NCI-H1694 treated with DMSO at 0.1 percent for 48 hours (cell line): ENCODE data around the gene HELZ.
"Not testable (repeated sequence)": the region's sequence is repeated elsewhere in the genome, so short reads cannot be mapped to it uniquely, and the experiment has no call there.

Experiments used
- DNase-seq: peaks from one replicate; lab custom pipeline; 2025; lab: John Stamatoyannopoulos, UW

HELZ gene

GRCh38 chr17:67142030-67142429 is 103.0 kb downstream of the HELZ start:
- DNase-seq = not testable (repeated sequence)

DNA sequence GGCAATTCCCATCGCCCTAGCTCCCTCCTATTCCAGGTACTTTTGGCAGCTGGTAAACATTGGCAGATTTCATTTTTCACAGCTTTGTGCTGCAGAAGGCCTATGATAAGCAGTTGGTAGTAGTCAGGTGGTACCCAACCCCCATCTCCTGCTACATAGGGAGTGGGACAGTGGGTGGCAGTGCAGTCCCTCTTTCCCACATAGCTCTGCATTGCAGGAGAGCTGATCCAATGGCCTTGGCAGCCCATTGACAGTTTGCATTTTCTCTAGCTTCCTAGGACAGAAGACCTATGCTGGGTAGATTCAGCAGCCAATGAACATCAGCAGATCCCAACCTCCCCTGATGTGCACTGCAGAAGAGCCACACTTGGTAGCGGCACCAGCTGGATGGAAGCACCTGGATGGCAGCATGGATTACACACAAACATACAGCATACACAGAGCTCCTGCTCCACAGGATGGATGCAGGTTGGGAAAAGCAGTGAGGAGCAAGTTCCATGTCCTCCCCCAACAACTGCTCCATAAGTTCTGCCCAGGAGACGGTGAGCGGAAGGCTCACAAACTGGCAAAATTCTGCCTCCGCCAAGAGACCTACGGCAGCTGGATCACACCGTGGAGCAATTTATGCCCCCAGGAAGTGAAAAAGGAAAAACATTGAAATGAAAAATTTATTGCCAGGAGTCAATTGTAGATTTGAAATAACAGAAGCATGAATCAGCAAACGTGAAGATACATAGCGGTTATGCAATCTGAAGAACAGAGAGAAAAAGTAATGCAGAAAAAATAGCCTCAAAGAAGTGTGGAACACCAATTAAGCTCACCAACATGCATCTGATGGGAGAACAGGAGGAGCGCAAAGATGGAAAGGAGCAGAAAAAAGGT is 105.0 kb downstream of the HELZ start:
- no peak for DNase-seq

- no peak for DNase-seq
Observed at GRCh38 chr17:67139289-67139688, 105.7 kb downstream of the HELZ start.

DNA sequence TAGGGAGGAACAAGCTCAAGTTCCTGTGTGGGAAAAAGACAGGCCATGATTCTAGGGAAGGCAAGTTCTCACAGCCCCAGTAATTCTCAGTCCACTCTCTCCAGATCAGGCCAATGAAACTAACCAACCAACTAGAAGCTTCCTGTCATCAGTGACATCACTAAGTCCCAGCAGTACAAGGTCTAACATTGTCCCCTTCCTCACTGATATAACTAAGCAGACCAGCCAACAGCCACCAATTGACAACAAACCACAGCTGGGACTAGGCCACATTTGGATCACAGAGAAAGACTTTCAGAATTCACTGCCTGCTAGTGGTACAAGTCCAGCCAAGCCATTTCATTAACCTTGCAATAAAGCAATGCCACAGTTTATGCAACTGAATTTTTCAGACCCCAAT is 106.6 kb downstream of the HELZ start:
- no peak for DNase-seq

- DNase-seq = no peak
Observed at GRCh38 chr17:67137860-67138259, 107.1 kb downstream of the HELZ start.

DNA sequence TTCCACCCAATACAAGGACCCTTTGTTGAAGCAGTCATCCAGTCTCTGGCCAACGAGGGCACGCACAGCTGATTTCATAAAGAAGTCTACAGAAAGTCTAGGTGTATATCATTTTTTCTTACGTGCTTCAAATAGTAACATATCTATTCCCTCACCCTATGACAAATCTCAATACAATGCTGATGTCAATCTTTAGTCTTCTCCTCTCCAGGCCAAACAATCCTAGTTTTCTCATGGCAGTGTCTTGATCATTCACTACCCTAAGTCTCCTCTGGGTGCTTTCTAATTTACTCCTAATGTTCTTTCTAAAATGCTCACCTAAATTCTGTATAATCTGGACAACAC is 108.0 kb downstream of the HELZ start:
- DNase-seq = no peak

- DNase-seq = no peak
Observed at GRCh38 chr17:67136191-67137025, 108.6 kb downstream of the HELZ start.

DNA sequence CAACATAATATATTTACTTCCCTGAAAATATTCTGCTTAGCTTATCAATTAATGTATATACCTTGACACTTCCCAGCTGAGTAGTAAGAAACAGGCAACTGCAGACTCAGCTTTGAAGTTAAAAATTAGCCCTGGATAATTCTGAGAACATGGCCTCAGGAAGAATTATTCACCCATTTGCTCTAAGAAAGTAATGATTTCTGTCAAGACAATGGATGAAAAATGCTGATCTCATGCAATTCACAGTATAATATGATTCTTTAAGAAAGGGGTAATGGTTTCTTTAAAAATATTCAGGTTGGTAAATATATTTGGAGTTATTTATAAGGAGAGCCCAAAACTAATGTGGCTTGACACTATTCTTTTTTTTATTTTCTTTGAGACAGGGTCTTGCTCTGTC is 111.8 kb downstream of the HELZ start:
- no peak for DNase-seq

DNA sequence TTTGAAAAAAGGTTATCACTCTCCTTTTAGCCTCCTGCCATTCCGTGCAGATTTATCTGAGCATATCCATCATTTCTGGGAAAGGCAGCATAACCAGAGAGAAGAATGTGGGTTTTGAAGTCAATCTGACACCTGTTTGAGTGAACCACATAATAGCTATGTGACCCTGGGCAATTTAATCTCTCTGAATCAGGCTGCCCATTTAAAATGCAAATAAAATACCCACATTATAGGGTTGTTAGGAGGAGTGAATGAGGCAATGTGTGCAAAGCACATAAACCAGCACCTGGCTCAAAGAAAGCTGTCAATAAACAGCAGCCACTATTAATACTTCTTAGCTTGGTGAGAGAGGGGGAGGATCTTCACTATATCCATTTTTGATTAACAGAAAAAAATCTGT is 112.6 kb downstream of the HELZ start:
- no peak for DNase-seq

GRCh38 chr17:67130768-67131167 is 114.2 kb downstream of the HELZ start:
- DNase-seq = no peak

DNA sequence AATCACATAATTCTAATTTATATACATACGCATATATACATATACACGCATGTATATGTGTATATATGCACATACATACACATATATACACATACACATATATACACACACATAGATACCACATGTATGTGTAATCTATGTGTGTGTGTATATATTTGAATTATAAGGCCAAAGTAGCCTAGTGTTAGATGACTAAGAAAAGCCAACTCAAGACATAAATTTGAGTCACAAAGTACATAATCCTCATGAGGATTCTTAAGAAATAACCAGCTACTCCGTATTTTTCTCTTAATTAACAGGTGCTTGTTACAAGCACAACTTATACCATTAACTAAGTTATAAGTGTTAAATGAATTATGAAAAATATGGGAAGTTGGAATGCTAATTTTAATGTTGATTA is 115.7 kb downstream of the HELZ start:
- no peak for DNase-seq

DNA sequence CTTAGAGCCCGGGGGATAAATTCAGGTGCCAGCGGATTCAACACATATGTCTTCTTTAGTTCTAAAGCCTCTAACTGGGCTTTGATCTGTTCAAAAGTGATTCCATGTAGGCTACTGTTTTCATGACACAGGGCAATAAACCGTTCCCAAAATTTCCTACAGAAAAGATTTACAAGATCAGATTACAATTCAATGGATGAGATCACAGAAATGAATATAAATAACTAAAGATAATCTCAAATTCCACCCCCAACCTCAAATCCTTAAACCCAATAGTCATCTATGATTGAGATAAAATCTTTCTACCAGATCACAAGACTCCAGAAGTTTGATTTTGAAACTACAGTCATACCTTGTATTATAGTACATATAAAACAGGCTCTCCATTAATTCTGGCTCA is 116.3 kb downstream of the HELZ start:
- DNase-seq = no peak

- no peak for DNase-seq
Observed at GRCh38 chr17:67127925-67128324, 117.1 kb downstream of the HELZ start.

GRCh38 chr17:67126983-67127382 is 118.0 kb downstream of the HELZ start:
- DNase-seq = no peak

DNA sequence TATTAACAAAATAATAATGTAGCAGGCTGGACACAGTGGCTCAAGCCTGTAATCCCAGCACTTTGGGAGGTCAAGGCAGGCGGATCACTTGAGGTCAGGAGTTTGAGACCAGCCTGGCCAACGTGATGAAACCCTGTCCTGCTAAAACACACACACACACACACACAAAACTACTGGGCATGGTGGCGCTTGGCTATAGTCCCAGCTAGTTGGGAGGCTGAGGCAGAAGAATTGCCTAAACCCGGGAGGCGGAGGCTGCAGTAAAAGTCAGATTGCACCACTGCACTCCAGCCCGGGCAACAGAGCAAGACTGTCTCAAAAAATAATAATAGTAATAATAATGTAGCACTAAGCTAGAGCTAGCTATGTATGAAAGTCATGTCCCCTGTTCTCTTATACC is 118.5 kb downstream of the HELZ start:
- not testable (repeated sequence) for DNase-seq

DNA sequence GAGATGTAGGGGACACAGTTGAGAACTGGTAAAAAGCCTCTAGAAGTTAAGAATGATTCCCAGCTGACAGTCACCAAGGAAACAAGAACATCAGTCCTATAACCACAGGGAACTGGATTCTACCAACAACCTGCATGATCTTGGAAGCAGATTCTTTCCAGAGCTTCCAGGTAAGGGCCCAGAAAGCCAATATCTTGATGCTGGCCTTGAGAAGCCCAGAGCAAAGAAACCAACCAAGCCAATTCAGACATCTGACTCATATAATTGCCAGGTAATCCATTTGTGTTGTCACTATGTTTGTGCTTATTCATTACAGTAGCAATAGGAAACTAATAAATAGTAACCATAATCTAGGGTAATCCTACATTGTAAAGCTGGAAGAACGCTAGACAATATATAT is 119.1 kb downstream of the HELZ start:
- no peak for DNase-seq

- DNase-seq = no peak
Observed at GRCh38 chr17:67125417-67125816, 119.6 kb downstream of the HELZ start.

DNA sequence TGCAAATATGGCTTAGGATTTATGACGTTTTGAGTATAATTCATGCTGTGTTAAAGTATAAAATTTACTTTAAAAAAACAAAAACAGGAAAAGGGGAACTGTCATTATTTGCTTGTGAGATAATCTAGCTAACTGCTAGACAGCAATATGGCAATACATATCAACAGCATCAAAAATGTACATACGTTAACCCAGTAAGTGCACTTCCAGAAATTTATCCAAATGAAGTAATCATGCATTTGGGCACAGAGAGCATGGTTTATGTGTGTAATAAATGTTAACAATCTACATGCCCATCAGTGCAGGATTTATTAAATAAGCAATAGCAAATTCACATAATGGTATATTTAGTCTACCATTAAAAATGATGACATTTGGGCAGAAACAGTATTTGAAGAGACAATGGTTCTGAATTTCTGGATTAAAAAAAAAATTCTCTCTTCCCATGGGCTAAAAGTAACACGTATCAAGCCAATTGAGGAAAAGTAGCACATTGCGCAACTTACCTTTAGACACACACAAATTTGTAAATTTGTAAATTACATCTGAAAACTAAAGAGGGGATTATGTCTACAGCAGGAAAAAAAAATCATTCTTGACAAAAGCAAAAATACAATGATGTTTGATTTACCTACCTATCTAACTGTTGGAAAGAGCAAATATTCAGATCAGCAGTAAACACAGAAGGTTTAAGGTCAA is 120.4 kb downstream of the HELZ start:
- no peak for DNase-seq

DNA sequence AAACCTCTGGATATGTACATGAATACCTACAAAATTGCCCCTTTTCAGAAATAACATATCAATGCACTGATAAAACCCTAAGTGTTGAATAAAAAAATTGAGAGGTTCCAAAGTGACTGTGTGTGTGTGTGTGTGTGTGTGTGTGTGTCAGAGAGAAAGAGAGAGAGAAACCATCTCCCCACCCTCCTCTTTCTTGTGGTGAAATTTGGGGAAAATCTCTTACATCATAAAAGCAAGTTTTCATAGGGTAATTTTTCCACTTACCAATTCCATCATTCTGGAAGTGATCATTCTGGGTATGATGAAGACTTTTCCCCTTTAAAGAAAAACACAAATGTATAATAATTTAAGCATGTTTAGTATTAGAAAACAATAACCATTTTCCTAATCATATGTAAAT is 121.3 kb downstream of the HELZ start:
- DNase-seq = no peak

DNA sequence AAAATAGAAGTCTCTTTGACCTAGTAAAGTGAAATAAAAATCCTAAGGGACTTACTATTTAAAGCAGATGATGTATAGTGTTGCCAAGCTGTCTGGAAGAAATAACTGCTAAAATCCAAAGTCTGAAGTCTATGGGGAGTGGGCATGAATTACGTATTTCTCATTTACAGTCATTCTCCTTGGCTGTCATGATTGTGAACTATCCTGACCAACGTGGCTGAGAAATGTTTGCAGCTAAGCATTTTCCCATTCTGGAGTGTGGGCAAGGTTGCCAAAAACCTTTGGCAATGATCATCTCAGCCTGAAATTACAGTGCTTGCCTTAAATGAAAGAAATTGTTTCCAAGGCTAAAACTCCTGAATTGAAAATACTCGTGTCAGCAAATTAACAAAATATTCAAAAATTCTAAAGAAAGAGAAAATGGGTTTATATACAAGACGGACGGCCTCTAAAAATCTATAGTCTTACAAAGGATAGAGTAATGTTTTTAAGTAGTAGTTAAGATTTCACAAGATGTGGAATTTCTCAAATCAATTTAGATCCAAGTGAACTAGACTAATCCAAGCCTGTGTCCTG is 123.6 kb downstream of the HELZ start:
- no peak for DNase-seq

DNA sequence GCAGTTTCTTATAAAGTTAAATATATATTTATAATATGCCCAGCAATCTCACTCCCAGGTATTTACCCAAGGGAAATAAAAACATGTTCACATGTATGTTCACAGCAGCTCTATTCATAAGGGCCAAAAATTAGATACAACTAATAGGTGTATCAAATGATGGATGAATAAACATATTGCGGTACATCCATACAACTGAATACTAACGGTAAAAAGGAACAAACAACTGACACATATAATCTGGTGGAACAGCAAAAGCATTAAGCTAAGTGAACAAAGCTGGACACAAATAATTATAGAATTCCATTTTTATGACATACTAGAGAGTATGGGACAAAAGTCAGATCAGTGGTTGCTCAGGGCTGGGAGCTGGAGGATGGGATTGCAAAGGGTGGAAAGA is 125.9 kb downstream of the HELZ start:
- DNase-seq = no peak

DNA sequence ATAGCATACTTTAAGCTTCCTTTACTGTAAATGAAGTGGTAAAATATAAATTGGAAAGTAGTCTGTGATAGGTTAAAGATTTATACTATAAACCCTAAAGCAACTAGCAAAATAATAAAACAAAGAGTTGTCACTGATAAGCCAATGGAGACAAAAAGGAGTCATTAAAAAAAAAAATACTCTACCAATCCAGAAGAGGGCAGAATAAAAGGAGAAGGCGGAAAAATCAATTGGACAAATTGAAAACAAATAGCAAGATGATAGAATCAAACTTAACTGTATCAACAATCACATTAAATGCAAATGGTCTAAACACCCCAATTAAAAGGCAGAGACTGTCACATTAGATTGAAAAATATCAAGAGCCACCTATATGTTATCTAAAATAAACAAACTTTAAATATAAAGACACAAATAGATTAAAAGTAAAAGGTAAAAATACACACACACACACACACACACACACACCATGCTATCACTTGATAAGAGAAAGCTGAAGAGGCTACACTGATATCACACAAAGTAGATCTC is 128.9 kb downstream of the HELZ start:
- no peak for DNase-seq
